Measurements from ENCODE around the gene MOCS3.

MOCS3 gene

DNA sequence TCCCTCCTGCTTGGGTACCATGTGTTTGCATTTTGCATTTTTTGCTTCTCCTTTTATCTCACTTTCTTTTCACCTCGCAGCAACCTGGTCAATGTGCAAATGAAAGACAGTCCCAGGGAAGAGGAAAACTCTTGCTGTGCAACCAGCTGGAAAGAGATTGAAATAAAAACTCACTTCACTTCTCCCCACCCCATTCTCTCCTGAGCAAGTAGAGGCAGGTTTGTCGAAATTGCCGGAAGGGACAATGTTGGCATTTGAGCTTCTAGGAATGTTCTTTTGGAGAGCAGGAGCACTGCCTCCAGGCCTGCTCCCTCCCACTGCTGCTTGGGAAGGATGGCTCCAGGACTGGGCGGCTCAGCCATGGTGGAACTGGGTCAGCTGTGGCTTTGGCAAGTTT lies 33.7 kb downstream of the MOCS3 start:
- no peak for DNase-seq (ENCODE audit: low read depth)
- TF ChIP-seq, protein P1, sequence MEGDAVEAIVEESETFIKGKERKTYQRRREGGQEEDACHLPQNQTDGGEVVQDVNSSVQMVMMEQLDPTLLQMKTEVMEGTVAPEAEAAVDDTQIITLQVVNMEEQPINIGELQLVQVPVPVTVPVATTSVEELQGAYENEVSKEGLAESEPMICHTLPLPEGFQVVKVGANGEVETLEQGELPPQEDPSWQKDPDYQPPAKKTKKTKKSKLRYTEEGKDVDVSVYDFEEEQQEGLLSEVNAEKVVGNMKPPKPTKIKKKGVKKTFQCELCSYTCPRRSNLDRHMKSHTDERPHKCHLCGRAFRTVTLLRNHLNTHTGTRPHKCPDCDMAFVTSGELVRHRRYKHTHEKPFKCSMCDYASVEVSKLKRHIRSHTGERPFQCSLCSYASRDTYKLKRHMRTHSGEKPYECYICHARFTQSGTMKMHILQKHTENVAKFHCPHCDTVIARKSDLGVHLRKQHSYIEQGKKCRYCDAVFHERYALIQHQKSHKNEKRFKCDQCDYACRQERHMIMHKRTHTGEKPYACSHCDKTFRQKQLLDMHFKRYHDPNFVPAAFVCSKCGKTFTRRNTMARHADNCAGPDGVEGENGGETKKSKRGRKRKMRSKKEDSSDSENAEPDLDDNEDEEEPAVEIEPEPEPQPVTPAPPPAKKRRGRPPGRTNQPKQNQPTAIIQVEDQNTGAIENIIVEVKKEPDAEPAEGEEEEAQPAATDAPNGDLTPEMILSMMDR (IDR thresholded peaks at IDR 0.05; ENCODE audit: low read depth, low read length, missing control alignments) = no peak
- H3K4me3 ChIP-seq (ENCODE audit: low read depth, low read length) = no peak overlapping the region

DNA sequence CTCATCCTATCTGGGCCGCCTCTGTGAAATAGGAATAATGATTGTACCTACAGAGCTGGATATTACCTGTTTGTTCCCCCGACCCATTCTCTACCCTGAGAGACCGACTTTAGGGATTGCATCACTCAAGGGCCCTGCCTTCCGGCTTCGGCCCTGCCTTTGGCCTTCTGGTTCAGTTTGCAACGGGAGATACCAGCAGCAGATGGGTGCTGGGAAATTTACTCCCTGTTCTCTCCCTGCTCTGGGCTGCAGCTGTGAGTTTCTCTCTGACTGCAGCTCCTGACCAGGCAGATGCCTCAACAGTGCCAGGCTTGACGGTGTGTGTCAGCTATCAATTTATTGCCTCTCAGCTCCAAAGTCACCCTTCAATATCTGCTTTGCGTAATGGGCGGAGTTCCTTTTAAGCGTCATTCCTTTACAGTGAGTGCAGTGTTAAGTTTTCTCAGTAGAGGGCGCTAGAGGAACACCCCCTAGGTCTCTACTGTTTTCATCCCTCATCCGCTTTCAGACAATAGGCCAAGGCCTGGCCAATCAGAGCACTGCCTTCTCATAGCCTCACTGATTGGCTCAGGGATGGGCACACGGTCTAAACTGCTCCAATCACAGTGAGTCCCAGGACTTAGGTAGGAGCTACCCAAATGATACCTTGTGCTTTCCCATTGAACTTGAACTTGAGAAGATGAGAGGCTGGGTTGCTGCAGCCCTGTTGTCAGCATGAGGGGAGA lies 34.3 kb downstream of the MOCS3 start:
- TF ChIP-seq, protein P1 (IDR thresholded peaks at IDR 0.05; ENCODE audit: low read depth, low read length, missing control alignments) = peak; percentile 69
- peak; percentile 33 for DNase-seq (ENCODE audit: low read depth)
- no peak overlapping the region for H3K4me3 ChIP-seq (ENCODE audit: low read depth, low read length)

DNA sequence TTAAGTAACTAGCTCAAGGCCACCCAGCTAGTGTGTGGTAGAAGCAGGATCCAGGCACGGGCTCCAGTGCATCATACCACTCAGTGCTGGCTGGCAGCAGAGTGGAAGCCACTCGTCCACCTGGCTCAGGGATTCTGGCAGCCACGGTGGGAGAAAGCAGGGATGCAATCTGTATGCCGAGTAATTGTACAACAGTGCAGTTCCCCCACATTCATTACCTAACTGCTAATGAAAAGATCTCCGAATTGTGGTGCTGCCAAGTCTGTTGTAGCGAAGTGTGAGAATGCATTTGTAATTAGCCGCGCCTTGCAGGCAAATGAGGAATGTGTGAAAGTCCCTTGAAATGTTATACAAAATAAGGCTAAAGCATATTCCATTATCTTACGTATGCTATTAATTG lies 35.3 kb downstream of the MOCS3 start:
- DNase-seq (ENCODE audit: low read depth) = no peak
- TF ChIP-seq, protein P1 (IDR thresholded peaks at IDR 0.05; ENCODE audit: low read depth, low read length, missing control alignments) = no peak
- H3K4me3 ChIP-seq (ENCODE audit: low read depth, low read length) = no peak overlapping the region

DNA sequence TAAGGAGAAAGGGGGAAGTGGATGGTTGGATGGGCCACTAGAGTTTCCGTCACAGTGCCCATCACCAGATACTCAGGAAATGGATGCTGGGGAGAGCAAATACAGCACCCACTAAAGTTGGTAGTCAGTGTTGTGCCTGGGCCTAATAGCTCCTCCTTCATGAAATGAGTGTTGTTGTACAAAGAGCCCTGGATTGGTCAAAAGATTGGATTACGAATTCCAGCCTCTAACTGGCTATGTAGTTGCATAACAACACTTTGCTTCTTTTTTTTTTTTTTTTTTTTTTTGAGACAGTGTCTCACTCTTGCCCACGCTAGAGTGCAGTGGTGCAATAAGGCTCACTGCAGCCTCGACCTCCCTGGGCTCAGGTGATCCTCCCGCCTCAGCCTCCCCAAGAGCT lies 36.9 kb downstream of the MOCS3 start:
- no peak overlapping the region for H3K4me3 ChIP-seq (ENCODE audit: low read depth, low read length)
- TF ChIP-seq, protein P1 (IDR thresholded peaks at IDR 0.05; ENCODE audit: low read depth, low read length, missing control alignments) = no peak
- DNase-seq (ENCODE audit: low read depth) = no peak

DNA sequence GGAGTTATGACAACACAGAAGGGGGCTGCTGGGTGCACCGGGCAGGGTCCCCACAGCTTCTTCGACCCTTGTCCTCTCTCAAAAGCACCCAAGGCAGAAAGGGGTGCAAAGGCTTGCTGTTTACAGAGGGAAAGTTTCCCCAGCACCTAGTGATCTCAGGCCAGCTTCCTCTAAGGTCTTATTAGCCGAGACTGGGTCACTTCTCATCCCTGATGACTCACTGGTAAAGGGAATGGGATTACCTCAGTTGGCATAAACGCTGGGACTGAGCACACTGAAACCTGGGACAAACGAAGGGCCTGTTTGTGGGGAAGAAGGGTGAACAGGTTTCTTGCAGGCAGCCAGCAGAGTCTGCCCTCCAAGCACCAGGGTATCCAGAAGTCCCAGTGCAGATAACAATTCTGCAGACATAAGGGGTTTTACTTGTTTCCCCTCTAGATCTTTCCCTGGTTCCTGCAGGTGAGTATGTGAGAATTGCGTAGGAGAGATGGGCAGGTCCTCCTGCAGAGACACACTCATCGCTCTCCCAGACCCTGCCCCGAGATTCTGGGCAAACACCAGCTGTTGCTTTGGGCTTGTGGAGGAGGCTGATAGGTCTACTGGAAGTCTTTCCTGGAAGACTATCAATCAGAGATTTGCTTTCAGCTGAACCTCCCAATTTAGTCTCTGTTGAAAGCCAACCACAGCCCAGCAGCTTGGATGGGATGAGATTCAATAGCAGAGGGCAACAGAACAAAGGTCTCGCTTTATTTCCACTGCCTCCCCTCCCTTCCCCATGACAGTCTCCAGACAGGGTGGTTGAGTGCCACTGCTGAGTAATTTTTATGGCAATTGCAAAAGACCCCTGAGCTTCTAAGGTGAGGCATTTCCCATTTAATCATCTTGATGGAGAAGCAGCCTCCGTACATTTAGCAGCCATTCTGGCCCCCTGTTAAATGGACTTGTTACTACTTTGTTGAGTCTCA lies 38.6 kb downstream of the MOCS3 start:
- TF ChIP-seq, protein P1 (IDR thresholded peaks at IDR 0.05; ENCODE audit: low read depth, low read length, missing control alignments) = no peak
- no peak overlapping the region for H3K4me3 ChIP-seq (ENCODE audit: low read depth, low read length)
- no peak for DNase-seq (ENCODE audit: low read depth)

DNA sequence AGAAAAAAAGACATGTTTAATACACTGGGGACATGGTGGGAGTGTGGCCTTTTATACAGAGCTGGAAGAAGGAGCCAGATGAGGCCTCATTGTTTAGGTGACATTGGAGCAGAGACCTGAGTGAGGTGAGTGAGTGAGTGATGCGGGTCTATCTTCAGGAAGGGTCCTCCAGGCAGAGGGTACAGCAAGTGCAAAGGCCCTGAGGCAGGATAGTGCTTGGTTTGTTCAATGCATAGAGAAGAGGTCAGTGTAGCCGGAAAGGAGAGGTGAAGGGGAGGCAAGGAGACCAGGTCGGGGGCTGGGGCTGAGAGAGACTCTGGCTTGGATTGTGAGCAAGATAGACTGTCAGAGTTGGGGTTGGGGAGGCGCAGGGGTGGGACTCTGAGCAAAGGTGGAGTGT lies 40.7 kb downstream of the MOCS3 start:
- DNase-seq (ENCODE audit: low read depth) = no peak
- TF ChIP-seq, protein P1 (IDR thresholded peaks at IDR 0.05; ENCODE audit: low read depth, low read length, missing control alignments) = no peak
- H3K4me3 ChIP-seq (ENCODE audit: low read depth, low read length) = no peak overlapping the region

Data from GM12864 (cell line).